Hepatocyte (in vitro differentiated cells): ENCODE data around the gene BGN.

Source experiments
- EZH2phosphoT487 ChIP-seq: fragments of 200-600 bp; sonication (generic); IDR thresholded peaks from one replicate; pipeline ENCODE4 v1.6.1; 2018; ENCODE audit warnings: antibody characterized with exemption, mild to moderate bottlenecking, low read depth, moderate library complexity; ENCODE audit not compliant: unreplicated experiment, severe bottlenecking
- TF ChIP-seq, protein P1 (sequence below): fragments of 200-600 bp; sonication (generic); IDR thresholded peaks from 2 replicates; pipeline ENCODE4 v1.5.1; 2016; ENCODE audit warnings: antibody characterized with exemption, mild to moderate bottlenecking; ENCODE audit not compliant: poor library complexity

DNA sequence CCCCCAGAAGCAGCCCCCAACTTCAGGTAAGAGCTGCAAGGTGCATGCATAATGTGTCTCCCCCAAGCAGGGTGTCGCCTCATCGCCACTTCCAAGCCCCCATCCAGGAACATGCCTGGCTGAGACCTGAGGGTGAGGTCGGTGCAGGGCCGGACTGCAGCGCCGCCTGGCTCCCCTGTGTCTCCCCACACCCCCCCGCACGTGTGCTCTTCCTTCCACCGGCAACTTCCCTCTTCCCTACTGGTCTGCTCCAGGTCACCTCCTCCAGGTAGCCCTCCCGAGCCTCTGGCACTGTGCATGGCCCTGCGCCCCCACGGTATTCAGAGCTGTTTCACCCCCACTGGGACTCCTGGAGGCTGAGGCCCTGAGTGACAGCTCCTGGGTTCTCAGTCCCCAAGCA lies 2.2 kb upstream of the BGN start:
- no peak for TF ChIP-seq EZH2phosphoT487
- TF ChIP-seq, protein P1, sequence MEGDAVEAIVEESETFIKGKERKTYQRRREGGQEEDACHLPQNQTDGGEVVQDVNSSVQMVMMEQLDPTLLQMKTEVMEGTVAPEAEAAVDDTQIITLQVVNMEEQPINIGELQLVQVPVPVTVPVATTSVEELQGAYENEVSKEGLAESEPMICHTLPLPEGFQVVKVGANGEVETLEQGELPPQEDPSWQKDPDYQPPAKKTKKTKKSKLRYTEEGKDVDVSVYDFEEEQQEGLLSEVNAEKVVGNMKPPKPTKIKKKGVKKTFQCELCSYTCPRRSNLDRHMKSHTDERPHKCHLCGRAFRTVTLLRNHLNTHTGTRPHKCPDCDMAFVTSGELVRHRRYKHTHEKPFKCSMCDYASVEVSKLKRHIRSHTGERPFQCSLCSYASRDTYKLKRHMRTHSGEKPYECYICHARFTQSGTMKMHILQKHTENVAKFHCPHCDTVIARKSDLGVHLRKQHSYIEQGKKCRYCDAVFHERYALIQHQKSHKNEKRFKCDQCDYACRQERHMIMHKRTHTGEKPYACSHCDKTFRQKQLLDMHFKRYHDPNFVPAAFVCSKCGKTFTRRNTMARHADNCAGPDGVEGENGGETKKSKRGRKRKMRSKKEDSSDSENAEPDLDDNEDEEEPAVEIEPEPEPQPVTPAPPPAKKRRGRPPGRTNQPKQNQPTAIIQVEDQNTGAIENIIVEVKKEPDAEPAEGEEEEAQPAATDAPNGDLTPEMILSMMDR, result no peak
